Measurements from ENCODE around the gene IMMT.

The IMMT gene

GRCh38 chr2:86186431-86186830 lies 8.8 kb downstream of the IMMT start:
- no peak overlapping the region for H3K4me3 ChIP-seq (ENCODE audit: low read depth, low read length)
- DNase-seq (ENCODE audit: low read depth) = no peak
- no peak for TF ChIP-seq CTCF (IDR thresholded peaks at IDR 0.05; ENCODE audit: insufficient read depth, low read depth, low read length, missing control alignments)

- H3K4me3 ChIP-seq (ENCODE audit: low read depth, low read length) = peak overlapping the region; percentile 14; the same call in 1 of the 2 replicates
- no peak for TF ChIP-seq CTCF (IDR thresholded peaks at IDR 0.05; ENCODE audit: insufficient read depth, low read depth, low read length, missing control alignments)
- DNase-seq (ENCODE audit: low read depth) = no peak
These were observed 9.6 kb downstream of the IMMT start for GRCh38 chr2:86185517-86186212.

- H3K4me3 ChIP-seq (ENCODE audit: low read depth, low read length) = no peak overlapping the region
- TF ChIP-seq CTCF (IDR thresholded peaks at IDR 0.05; ENCODE audit: insufficient read depth, low read depth, low read length, missing control alignments) = no peak
- no peak for DNase-seq (ENCODE audit: low read depth)
These were observed 18.7 kb downstream of the IMMT start for GRCh38 chr2:86176597-86176996.

GRCh38 chr2:86175828-86176227 lies 19.4 kb downstream of the IMMT start:
- no peak overlapping the region for H3K4me3 ChIP-seq (ENCODE audit: low read depth, low read length)
- DNase-seq (ENCODE audit: low read depth) = no peak
- TF ChIP-seq CTCF (IDR thresholded peaks at IDR 0.05; ENCODE audit: insufficient read depth, low read depth, low read length, missing control alignments) = no peak

GRCh38 chr2:86174445-86174844 lies 20.8 kb downstream of the IMMT start:
- no peak for TF ChIP-seq CTCF (IDR thresholded peaks at IDR 0.05; ENCODE audit: insufficient read depth, low read depth, low read length, missing control alignments)
- no peak overlapping the region for H3K4me3 ChIP-seq (ENCODE audit: low read depth, low read length)

GRCh38 chr2:86172610-86173009 lies 22.7 kb downstream of the IMMT start:
- DNase-seq (ENCODE audit: low read depth) = no peak
- no peak for TF ChIP-seq CTCF (IDR thresholded peaks at IDR 0.05; ENCODE audit: insufficient read depth, low read depth, low read length, missing control alignments)
- no peak overlapping the region for H3K4me3 ChIP-seq (ENCODE audit: low read depth, low read length)

More at GRCh38 chr2:86174445-86174844, 20.8 kb downstream of the IMMT start:
- no peak for DNase-seq (ENCODE audit: low read depth)

GRCh38 chr2:86171295-86171694 lies 24.0 kb downstream of the IMMT start:
- no peak for DNase-seq (ENCODE audit: low read depth)
- no peak for TF ChIP-seq CTCF (IDR thresholded peaks at IDR 0.05; ENCODE audit: insufficient read depth, low read depth, low read length, missing control alignments)
- H3K4me3 ChIP-seq (ENCODE audit: low read depth, low read length) = no peak overlapping the region
